GM19193 (cell line): Measurements from ENCODE around the gene ERICH6.

Experiments
- POLR2A ChIP-seq: IDR thresholded peaks from 4 replicates; pipeline ENCODE4 v1.6.1; 2011; ENCODE audit not compliant: insufficient read depth, insufficient read length; ENCODE audit errors: extremely low read depth

The ERICH6 gene

GRCh38 chr3:150620002-150620689, 83.6 kb downstream of the ERICH6 start:
- TF ChIP-seq POLR2A: no peak

- TF ChIP-seq POLR2A: no peak
Measured at GRCh38 chr3:150613709-150614480, 89.8 kb downstream of the ERICH6 start.

GRCh38 chr3:150613034-150613433, 90.7 kb downstream of the ERICH6 start:
- TF ChIP-seq POLR2A: no peak

- TF ChIP-seq POLR2A: no peak
Measured at GRCh38 chr3:150612494-150612893, 91.2 kb downstream of the ERICH6 start.

- TF ChIP-seq POLR2A: no peak
Measured at GRCh38 chr3:150611666-150612065, 92.1 kb downstream of the ERICH6 start.

- TF ChIP-seq POLR2A: no peak
Measured at GRCh38 chr3:150610785-150611184, 92.9 kb downstream of the ERICH6 start.

- no peak for TF ChIP-seq POLR2A
Measured at GRCh38 chr3:150609988-150610387, 93.7 kb downstream of the ERICH6 start.
